Calu3 (cell line): ENCODE results near the gene ZNF768. TPM values are rescaled to one million over a fixed set of nuclear protein-coding genes. Genes with fewer than 3 reads are reported as not detected.
"Not testable (repeated sequence)": the region's sequence is repeated elsewhere in the genome, so short reads cannot be mapped to it uniquely, and the experiment has no call there.

Source experiments
- BruUV-seq: library from RNA; stranded (reverse); fragments of 400-500 nt; replicated peaks from 2 replicates; lab custom pipeline; 2021; lab: Mats Ljungman, UMichigan
- CTCF ChIA-PET: fragments of 300-600 bp; sonication (Branson Sonifier 250); formaldehyde crosslinking; loops from one replicate; lab custom pipeline; 2022; ENCODE audit warnings: antibody characterized with exemption; lab: Charles Lee
- DNase-seq: peaks from one replicate; pipeline ENCODE4 v3.0.0; 2022
- H3K27ac Mint-ChIP-seq: one replicate; pipeline ENCODE4 v1.8.0; 2022; ENCODE audit warnings: mixed read lengths; ENCODE audit not compliant: unreplicated experiment
- H3K27me3 Mint-ChIP-seq: one replicate; pipeline ENCODE4 v1.8.0; 2022; ENCODE audit warnings: mixed read lengths; ENCODE audit not compliant: unreplicated experiment
- H3K36me3 Mint-ChIP-seq: one replicate; pipeline ENCODE4 v1.8.0; 2022; ENCODE audit warnings: mild to moderate bottlenecking, moderate library complexity, mixed read lengths; ENCODE audit not compliant: insufficient read depth, unreplicated experiment
- H3K4me1 Mint-ChIP-seq: one replicate; pipeline ENCODE4 v1.8.0; 2022; ENCODE audit warnings: mild to moderate bottlenecking, low read depth, mixed read lengths; ENCODE audit not compliant: unreplicated experiment
- H3K4me3 Mint-ChIP-seq: one replicate; pipeline ENCODE4 v1.8.0; 2022; ENCODE audit warnings: mild to moderate bottlenecking, low read depth, moderate library complexity, mixed read lengths; ENCODE audit not compliant: unreplicated experiment
- H3K9me3 Mint-ChIP-seq: one replicate; pipeline ENCODE4 v1.8.0; 2022; ENCODE audit warnings: low read depth, mixed read lengths; ENCODE audit not compliant: unreplicated experiment
- CTCF ChIP-seq: fragments of 200-600 bp; IDR thresholded peaks from one replicate; pipeline ENCODE4 v1.8.0; 2022; ENCODE audit warnings: antibody characterized with exemption; ENCODE audit not compliant: unreplicated experiment
- intact Hi-C: fragments of 100-400 bp; cut with micrococcal nuclease; formaldehyde crosslinking; loops from one replicate; pipeline ENCODE4 v1.10.0; 2022; ENCODE audit not compliant: unreplicated experiment
- total RNA-seq: library from RNA; stranded (reverse); gene quantifications from 2 replicates; pipeline ENCODE4 v1.2.3, GENCODE V29; 2022

The ZNF768 gene
- total RNA-seq, 1 experiment from 2014 or later = 40.8 TPM

GRCh38 chr16:30548416-30549253 lies 22.3 kb upstream of the ZNF768 start:
- Mint-ChIP-seq H3K27ac (no peak overlapping the region), H3K4me3 (no peak overlapping the region), H3K27me3 (peaks cover 12% of the 10 kb centered on the region), H3K4me1 (peaks cover 18% of the 10 kb centered on the region), H3K36me3 (no peaks in the 10 kb centered on the region), H3K9me3 (no peaks in the 10 kb centered on the region)
- intact Hi-C loops = no loop called here
- no TSS peak for BruUV-seq
- CTCF ChIA-PET = no interaction called here
- no peak for TF ChIP-seq CTCF
- no peak for DNase-seq

- Mint-ChIP-seq H3K36me3 (no peaks in the 10 kb centered on the region), H3K27me3 (peaks cover 12% of the 10 kb centered on the region), H3K27ac (no peak overlapping the region), H3K4me1 (peaks cover 18% of the 10 kb centered on the region), H3K4me3 (no peak overlapping the region), H3K9me3 (no peaks in the 10 kb centered on the region)
- intact Hi-C loops = no loop called here
- CTCF ChIA-PET = interaction anchor here (1.4 kb wide), 1 partner anchor 11 kb away, joined by 3 read pairs; no protein-coding TSS in a partner anchor
- BruUV-seq = no TSS peak
- no peak for DNase-seq
- TF ChIP-seq CTCF = no peak
These were observed 19.7 kb upstream of the ZNF768 start for GRCh38 chr16:30546115-30546514.

GRCh38 chr16:30543067-30543466 lies 16.7 kb upstream of the ZNF768 start:
- peaks cover 12% of the 10 kb centered on the region for H3K27me3 Mint-ChIP-seq
- CTCF ChIA-PET = no interaction called here
- H3K4me3 Mint-ChIP-seq = no peak overlapping the region
- no peaks in the 10 kb centered on the region for H3K36me3 Mint-ChIP-seq
- intact Hi-C loops = no loop called here
- peaks cover 2% of the 10 kb centered on the region for H3K4me1 Mint-ChIP-seq
- no TSS peak for BruUV-seq
- no peak overlapping the region for H3K27ac Mint-ChIP-seq
- no peaks in the 10 kb centered on the region for H3K9me3 Mint-ChIP-seq
- DNase-seq = no peak
- no peak for TF ChIP-seq CTCF

GRCh38 chr16:30541502-30542329 lies 15.3 kb upstream of the ZNF768 start:
- no peak for TF ChIP-seq CTCF
- no peak for DNase-seq
- CTCF ChIA-PET = interaction anchor here (1.0 to 1.7 kb wide), 2 partner anchors 17 to 112 kb away, joined by 3 to 7 read pairs; partner anchors contain the start of genes DCTPP1 and ZNF764
- no peak overlapping the region for H3K4me3 Mint-ChIP-seq
- H3K27me3 Mint-ChIP-seq = peaks cover 12% of the 10 kb centered on the region
- H3K9me3 Mint-ChIP-seq = no peaks in the 10 kb centered on the region
- H3K27ac Mint-ChIP-seq = no peak overlapping the region
- no peaks in the 10 kb centered on the region for H3K36me3 Mint-ChIP-seq
- intact Hi-C loops = no loop called here
- BruUV-seq = no TSS peak
- no peaks in the 10 kb centered on the region for H3K4me1 Mint-ChIP-seq

- intact Hi-C loops, DNase-seq, H3K27me3 Mint-ChIP-seq, H3K4me3 Mint-ChIP-seq, H3K36me3 Mint-ChIP-seq, H3K9me3 Mint-ChIP-seq, BruUV-seq, H3K27ac Mint-ChIP-seq, H3K4me1 Mint-ChIP-seq: not testable (repeated sequence)
- CTCF ChIA-PET = interaction anchor here (1.0 to 1.7 kb wide), 2 partner anchors 18 to 111 kb away, joined by 3 to 7 read pairs; partner anchors contain the start of genes DCTPP1 and ZNF764
These were observed 14.6 kb upstream of the ZNF768 start for GRCh38 chr16:30540916-30541464.

GRCh38 chr16:30539986-30540526 lies 13.7 kb upstream of the ZNF768 start:
- DNase-seq, H3K9me3 Mint-ChIP-seq, H3K27ac Mint-ChIP-seq, H3K36me3 Mint-ChIP-seq, BruUV-seq, H3K4me3 Mint-ChIP-seq, H3K27me3 Mint-ChIP-seq, intact Hi-C loops: not testable (repeated sequence)
- H3K4me1 Mint-ChIP-seq = peaks cover 13% of the 10 kb centered on the region
- CTCF ChIA-PET = interaction anchor here (0.6 kb wide), 1 partner anchor 468 kb away, joined by 3 read pairs; no protein-coding TSS in a partner anchor
